HepG2 (cell line): ENCODE results near the gene TMEM61. TPM values are rescaled to one million over a fixed set of nuclear protein-coding genes. Genes with fewer than 3 reads are reported as not detected.
A peak's percentile ranks its signal among the peaks of the same experiment; 100 is the strongest.

Experiments used
- DR1 ChIP-seq: sonication (generic); formaldehyde crosslinking; IDR thresholded peaks from 2 replicates; pipeline ENCODE4 v1.8.0; 2021; ENCODE audit warnings: mild to moderate bottlenecking, missing genetic modification reagents, inconsistent platforms
- ELK4 ChIP-seq: sonication (generic); formaldehyde crosslinking; IDR thresholded peaks from 2 replicates; pipeline ENCODE4 v1.9.0; 2021; ENCODE audit warnings: missing genetic modification reagents, borderline replicate concordance
- ETS1 ChIP-seq: sonication (generic); formaldehyde crosslinking; IDR thresholded peaks from 2 replicates; pipeline ENCODE4 v1.4.0; 2020; ENCODE audit warnings: missing genetic modification reagents
- LCORL ChIP-seq, 2 experiments: fragments of 450-650 bp in 1 of 2; sonication (generic) in 1 of 2; formaldehyde crosslinking in 1 of 2; IDR thresholded peaks; 2 replicates each; pipeline versions ENCODE4 v1.5.0 to v1.6.1; 2017 to 2020; ENCODE audit warnings: antibody characterized with exemption in 1 of 2, missing genetic modification reagents in 1 of 2
- MIER3 ChIP-seq: IDR thresholded peaks from 2 replicates; pipeline ENCODE4 v1.6.1; 2016; ENCODE audit warnings: missing compliant biosample characterization, borderline replicate concordance
- POLR2AphosphoS2 ChIP-seq: IDR thresholded peaks from 2 replicates; pipeline ENCODE4 v1.6.1; 2011; ENCODE audit warnings: low read depth, low read length, improper control_type of control experiment
- TFDP2 ChIP-seq: sonication (generic); formaldehyde crosslinking; IDR thresholded peaks from 2 replicates; pipeline ENCODE4 v1.4.0; 2020; ENCODE audit warnings: missing genetic modification reagents
- ZBTB34 ChIP-seq: sonication (generic); formaldehyde crosslinking; IDR thresholded peaks from 2 replicates; pipeline ENCODE4 v1.8.0; 2022; ENCODE audit warnings: mild to moderate bottlenecking, missing genetic modification reagents
- ZMAT5 ChIP-seq: sonication (generic); formaldehyde crosslinking; IDR thresholded peaks from 2 replicates; pipeline ENCODE4 v1.5.0; 2020; ENCODE audit warnings: mild to moderate bottlenecking, low read depth, missing genetic modification reagents, borderline replicate concordance
- ZNF274 ChIP-seq: sonication (generic); formaldehyde crosslinking; IDR thresholded peaks from 2 replicates; pipeline ENCODE4 v1.5.1; 2020; ENCODE audit warnings: mild to moderate bottlenecking, missing genetic modification reagents
- ZNF512 ChIP-seq: sonication (generic); formaldehyde crosslinking; IDR thresholded peaks from 2 replicates; pipeline ENCODE4 v1.4.0; 2020; ENCODE audit warnings: mild to moderate bottlenecking, missing genetic modification reagents
- ZNF547 ChIP-seq: sonication (generic); formaldehyde crosslinking; IDR thresholded peaks from 2 replicates; pipeline ENCODE4 v1.5.1; 2020; ENCODE audit warnings: mild to moderate bottlenecking, missing genetic modification reagents
- ZNF670 ChIP-seq: sonication (generic); formaldehyde crosslinking; IDR thresholded peaks from 2 replicates; pipeline ENCODE4 v1.8.0; 2022; ENCODE audit warnings: mild to moderate bottlenecking, missing genetic modification reagents, borderline replicate concordance
- polyA plus RNA-seq, 8 experiments: library from polyadenylated mRNA; depleted of rRNA in 3 of 8; stranded (reverse) in 7 of 8; unstranded in 1 of 8; fragments of >200 nt; fragmentation: Illumina TruSeq in 4 of 8; extraction: Trizol in 4 of 8; gene quantifications; 2 replicates each; pipeline versions ENCODE4 v1.2.1 to v1.2.3, GENCODE V29; 2011 to 2016; ENCODE audit warnings: low read depth in 4 of 8, missing spikeins in 1 of 8, mixed read lengths in 1 of 8; ENCODE audit not compliant: insufficient read depth in 1 of 8
- total RNA-seq, 5 experiments: library from RNA; depleted of rRNA; stranded (reverse); fragments of >200 nt; fragmentation: Illumina TruSeq; extraction: Trizol; gene quantifications; 2 replicates each; pipeline ENCODE4 v1.2.3, GENCODE V29; 2016; ENCODE audit warnings: low read depth in 1 of 5

The TMEM61 gene
- total and polyA plus RNA-seq, 2 of the 13 experiments (the other 11 are each of a cell fraction or from before 2014, with no cell fraction given) = not detected

GRCh38 chr1:55039342-55040082, 59.1 kb downstream of the TMEM61 start, which contains the start of gene PCSK9 (continued):
- TF ChIP-seq ZNF274 (peak; percentile 74; the same call in 1 of the 2 replicates), ELK4 (CRISPR knock-in tag) (no peak; the same call in 1 of the 2 replicates), DR1 (CRISPR knock-in tag) (peak; percentile 95), ZNF512 (CRISPR knock-in tag) (0 out of 2 replicates have a peak, but pooled peaks have one; percentile 43), ZMAT5 (CRISPR knock-in tag) (no peak), POLR2AphosphoS2 (no peak), TFDP2 (CRISPR knock-in tag) (peak; percentile 84), LCORL (IDR thresholded peaks at IDR 0.05) (no peak), LCORL (CRISPR knock-in tag; IDR thresholded peaks at IDR 0.05) (peak; percentile 92), ZNF547 (CRISPR knock-in tag) (peak; percentile 90), ZNF670 (CRISPR knock-in tag) (no peak; the same call in 1 of the 2 replicates), ETS1 (no peak), MIER3 (peak; percentile 73; the same call in 1 of the 2 replicates), ZBTB34 (peak; percentile 65; the same call in 1 of the 2 replicates)
